IMR-90 (cell line): Measurements from ENCODE around the gene ALOXE3. TPM values are rescaled to one million over a fixed set of nuclear protein-coding genes. Genes with fewer than 3 reads are reported as not detected.

Source experiments
- ATAC-seq: fragments of 200-7000 bp; cut with Tn5 transposase; 2 replicates; pipeline ENCODE4 v1.9.1; 2020; ENCODE audit warnings: low read depth, mild to moderate bottlenecking, moderate library complexity
- BruUV-seq: library from RNA; stranded (reverse); fragments of 400-500 nt; replicated peaks from 2 replicates; lab custom pipeline; 2021; lab: Mats Ljungman, UMichigan
- CTCF ChIA-PET: fragments of 300-600 bp; formaldehyde crosslinking; extraction: SDS; loops from one replicate; lab custom pipeline; 2021; ENCODE audit warnings: antibody characterized with exemption; lab: Yijun Ruan, JAX
- POLR2A ChIA-PET: fragments of 300-600 bp; sonication (Branson Sonifier 250); formaldehyde crosslinking; loops from one replicate; lab custom pipeline; 2022; ENCODE audit warnings: antibody characterized with exemption; ENCODE audit not compliant: unreplicated experiment; lab: Charles Lee
- DNase-seq: peaks from one replicate; pipeline ENCODE4 v3.0.0; 2013
- H2AFZ ChIP-seq: replicated peaks from 2 replicates; pipeline ENCODE3; 2013; ENCODE audit warnings: low read length, mild to moderate bottlenecking; ENCODE audit not compliant: poor library complexity
- H2AK5ac ChIP-seq: 2 replicates; pipeline ENCODE4 v1.6.1; 2013; ENCODE audit warnings: low read depth, low read length, inconsistent platforms
- H2AK9ac ChIP-seq: replicated peaks from 2 replicates; pipeline ENCODE3; 2013; ENCODE audit warnings: mild to moderate bottlenecking, low read depth, low read length, moderate library complexity; ENCODE audit not compliant: poor library complexity
- H2BK120ac ChIP-seq: 2 replicates; pipeline ENCODE4 v1.6.1; 2013; ENCODE audit warnings: low read depth, low read length, inconsistent platforms
- H2BK15ac ChIP-seq: 3 replicates; pipeline ENCODE4 v1.6.1; 2013; ENCODE audit warnings: low read depth, low read length, inconsistent platforms
- H2BK20ac ChIP-seq: 2 replicates; pipeline ENCODE4 v1.6.1; 2013; ENCODE audit warnings: low read depth, mild to moderate bottlenecking, inconsistent platforms, low read length, moderate library complexity
- H2BK5ac ChIP-seq: 2 replicates; pipeline ENCODE4 v1.6.1; 2013; ENCODE audit warnings: mild to moderate bottlenecking, low read depth, low read length, inconsistent platforms; ENCODE audit not compliant: poor library complexity, severe bottlenecking
- H3K14ac ChIP-seq: replicated peaks from 2 replicates; pipeline ENCODE4 v1.6.1; 2013; ENCODE audit warnings: low read depth, low read length, inconsistent platforms
- H3K18ac ChIP-seq: 2 replicates; pipeline ENCODE4 v1.6.1; 2013; ENCODE audit warnings: low read depth, low read length, control low read depth
- H3K23ac ChIP-seq: 2 replicates; pipeline ENCODE4 v1.6.1; 2013; ENCODE audit warnings: low read depth, low read length, inconsistent platforms
- H3K27ac ChIP-seq: 2 replicates; pipeline ENCODE4 v1.5.1; 2013; ENCODE audit warnings: mild to moderate bottlenecking, control low read depth, low read length; ENCODE audit not compliant: insufficient read depth
- H3K27me3 ChIP-seq: 2 replicates; pipeline ENCODE4 v1.6.1; 2013; ENCODE audit warnings: low read length; ENCODE audit not compliant: control insufficient read depth, insufficient read depth
- H3K36me3 ChIP-seq: 2 replicates; pipeline ENCODE4 v1.6.1; 2013; ENCODE audit warnings: low read length, mixed read lengths; ENCODE audit not compliant: control insufficient read depth, insufficient read depth
- H3K4ac ChIP-seq: 2 replicates; pipeline ENCODE4 v1.6.1; 2013; ENCODE audit warnings: low read depth, low read length, inconsistent platforms
- H3K4me1 ChIP-seq: 2 replicates; pipeline ENCODE4 v1.6.1; 2013; ENCODE audit warnings: low read length, mixed read lengths; ENCODE audit not compliant: control insufficient read depth, insufficient read depth
- H3K4me2 ChIP-seq: 2 replicates; pipeline ENCODE4 v1.6.1; 2013; ENCODE audit warnings: low read depth, mild to moderate bottlenecking, control low read depth, low read length, moderate library complexity
- H3K4me3 ChIP-seq: 2 replicates; pipeline ENCODE4 v1.5.1; 2013; ENCODE audit warnings: low read depth, mild to moderate bottlenecking, control low read depth, low read length, moderate library complexity; ENCODE audit not compliant: insufficient read depth
- H3K56ac ChIP-seq: 2 replicates; pipeline ENCODE4 v1.6.1; 2013; ENCODE audit warnings: low read length, inconsistent platforms; ENCODE audit not compliant: insufficient read depth; ENCODE audit errors: extremely low read depth
- H3K79me1 ChIP-seq, 2 experiments: 2 replicates each; pipeline ENCODE4 v1.6.1; 2013; ENCODE audit warnings: low read length in 2 of 2, inconsistent platforms in 1 of 2, low read depth in 1 of 2
- H3K9ac ChIP-seq: 2 replicates; pipeline ENCODE4 v1.6.1; 2013; ENCODE audit warnings: low read depth, low read length, control low read depth
- H3K9me1 ChIP-seq: 2 replicates; pipeline ENCODE4 v1.6.1; 2013; ENCODE audit warnings: low read length, inconsistent platforms; ENCODE audit not compliant: insufficient read depth
- H3K9me3 ChIP-seq: 2 replicates; pipeline ENCODE4 v1.6.1; 2013; ENCODE audit warnings: low read length; ENCODE audit not compliant: control insufficient read depth, insufficient read depth
- H4K20me1 ChIP-seq: 2 replicates; pipeline ENCODE4 v1.6.1; 2013; ENCODE audit warnings: low read length, inconsistent platforms; ENCODE audit not compliant: insufficient read depth
- H4K5ac ChIP-seq: 2 replicates; pipeline ENCODE4 v1.6.1; 2013; ENCODE audit warnings: mild to moderate bottlenecking, low read depth, low read length, control low read depth
- H4K8ac ChIP-seq, 2 experiments: 2 replicates each; pipeline ENCODE4 v1.6.1; 2013; ENCODE audit warnings: low read depth in 2 of 2, low read length in 2 of 2, control low read depth in 1 of 2, inconsistent platforms in 1 of 2
- H4K91ac ChIP-seq: 2 replicates; pipeline ENCODE4 v1.6.1; 2013; ENCODE audit warnings: low read depth, low read length, inconsistent platforms; ENCODE audit not compliant: insufficient read depth
- BHLHE40 ChIP-seq: fragments of 150-350 bp; IDR thresholded peaks from 2 replicates; pipeline ENCODE4 v1.6.1; 2016; ENCODE audit warnings: mild to moderate bottlenecking, low read depth, low read length
- CEBPB ChIP-seq: IDR thresholded peaks from 2 replicates; pipeline ENCODE4 v1.6.1; 2012; ENCODE audit warnings: low read depth, low read length, improper control_type of control experiment
- CHD1 ChIP-seq: IDR thresholded peaks from 2 replicates; pipeline ENCODE4 v1.6.1; 2012; ENCODE audit warnings: low read depth, low read length, improper control_type of control experiment
- FOS ChIP-seq: fragments of 150-350 bp; IDR thresholded peaks from 2 replicates; pipeline ENCODE4 v1.6.1; 2016; ENCODE audit warnings: low read depth, low read length
- MAFK ChIP-seq: IDR thresholded peaks from 2 replicates; pipeline ENCODE4 v1.6.1; 2012; ENCODE audit warnings: low read depth, low read length, improper control_type of control experiment
- MXI1 ChIP-seq: IDR thresholded peaks from 2 replicates; pipeline ENCODE4 v1.6.1; 2012; ENCODE audit warnings: low read depth, mild to moderate bottlenecking, low read length, moderate library complexity, borderline replicate concordance
- NFE2L2 ChIP-seq: fragments of 150-350 bp; IDR thresholded peaks from 2 replicates; pipeline ENCODE4 v1.6.1; 2016; ENCODE audit warnings: low read depth, mild to moderate bottlenecking, low read length
- POLR2A ChIP-seq: IDR thresholded peaks from 2 replicates; pipeline ENCODE4 v1.6.1; 2012; ENCODE audit warnings: mild to moderate bottlenecking, low read depth, low read length
- RAD21 ChIP-seq: IDR thresholded peaks from 2 replicates; pipeline ENCODE4 v1.6.1; 2012; ENCODE audit warnings: low read length, improper control_type of control experiment
- RFX5 ChIP-seq: IDR thresholded peaks from 2 replicates; pipeline ENCODE4 v1.8.0; 2012; ENCODE audit warnings: low read depth, mild to moderate bottlenecking, low read length, moderate library complexity
- SMC3 ChIP-seq: fragments of 150-350 bp; IDR thresholded peaks from 2 replicates; pipeline ENCODE4 v1.6.1; 2016; ENCODE audit warnings: low read depth, mild to moderate bottlenecking, antibody characterized with exemption, low read length, moderate library complexity
- WGBS, 2 experiments: methylation state at CpG; one replicate each; pipeline versions ENCODE4 v1.1.5 to v1.1.7; 2013; ENCODE audit warnings: missing lambda C conversion rate in 2 of 2; ENCODE audit not compliant: insufficient read length in 1 of 2; ENCODE audit errors: extremely low coverage in 2 of 2; 5-methylcytosine and 5-hydroxymethylcytosine counted together
- dilution Hi-C: fragments of 300-500 bp; cut with HindIII; formaldehyde crosslinking; loops from one replicate; pipeline ENCODE4 v1.14.3; 2018; ENCODE audit warnings: low sequenced_read_pairs; ENCODE audit not compliant: unreplicated experiment
- in situ Hi-C: fragments of 300-500 bp; cut with MboI; formaldehyde crosslinking; loops from 3 replicates; pipeline ENCODE4 v1.14.3; 2019; ENCODE audit warnings: low sequenced_read_pairs, inconsistent platforms, mixed read lengths
- intact Hi-C: fragments of 100-400 bp; cut with micrococcal nuclease; formaldehyde crosslinking; loops from 2 replicates; pipeline ENCODE4 v1.10.0; 2022
- polyA plus RNA-seq, 3 experiments: library from polyadenylated mRNA; depleted of rRNA; stranded (reverse); fragments of >200 nt; gene quantifications; 2 replicates each; pipeline ENCODE4 v1.2.3, GENCODE V29; 2012; ENCODE audit warnings: low replicate concordance in 1 of 3
- total RNA-seq: library from RNA; depleted of rRNA; stranded (reverse); fragments of >200 nt; gene quantifications from 2 replicates; pipeline ENCODE4 v1.2.3, GENCODE V29; 2012
- TF ChIP-seq, protein P1 (sequence below): fragments of 150-350 bp; IDR thresholded peaks from 2 replicates; pipeline ENCODE4 v1.6.1; 2017; ENCODE audit warnings: mild to moderate bottlenecking, antibody characterized with exemption, low read length, low read depth
- TF ChIP-seq, protein P2 (sequence below): fragments of 150-350 bp; IDR thresholded peaks from 2 replicates; pipeline ENCODE4 v1.6.1; 2016; ENCODE audit warnings: low read depth, mild to moderate bottlenecking, low read length, moderate library complexity, borderline replicate concordance

Gene ALOXE3
- total and polyA plus RNA-seq, 2 of the 4 experiments (the other 2 are of a cell fraction): under 0.01 to 0.26 TPM

DNA sequence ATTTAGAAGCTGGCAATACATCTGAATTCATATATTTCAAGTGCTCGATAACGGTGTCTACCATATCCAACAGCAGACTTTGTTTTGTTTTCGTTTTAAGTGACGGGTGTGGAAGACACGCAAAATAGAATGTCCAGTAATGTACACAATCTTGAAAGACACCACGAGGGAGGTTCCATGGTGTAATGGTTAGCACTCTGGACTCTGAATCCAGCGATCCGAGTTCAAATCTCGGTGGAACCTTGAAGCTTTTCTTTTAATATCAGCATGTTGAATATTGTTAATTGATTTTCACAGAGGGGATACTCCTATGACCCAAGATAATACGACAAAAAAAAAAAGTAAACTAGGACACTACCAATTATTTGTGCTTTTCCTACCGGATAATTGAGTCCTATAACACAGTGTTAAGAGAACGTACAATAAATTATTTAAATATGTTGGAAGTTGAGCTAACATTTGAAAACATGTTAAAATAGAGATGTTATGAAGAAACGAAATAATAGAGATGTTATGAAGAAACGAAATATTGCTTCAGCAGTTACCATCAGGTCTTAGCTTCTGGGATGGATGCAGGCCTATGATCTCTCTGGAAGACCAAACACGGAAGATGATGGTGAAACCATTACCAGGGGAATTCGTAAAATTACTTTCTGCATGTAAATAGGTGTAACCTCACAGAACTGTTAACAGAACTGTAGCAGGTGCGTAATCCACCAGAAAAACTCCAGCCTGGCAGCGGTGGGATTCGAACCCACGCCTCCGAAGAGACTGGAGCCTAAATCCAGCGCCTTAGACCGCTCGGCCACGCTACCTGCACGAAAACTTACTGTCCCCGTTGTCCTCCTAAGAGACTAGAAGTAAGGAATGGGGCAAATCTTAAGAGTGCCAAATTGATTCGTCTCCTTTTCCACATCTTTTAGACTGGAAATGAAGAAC lies 1.5 kb upstream of the ALOXE3 start:
- WGBS, 2 experiments: no CpG with 5 or more reads among the region's 28 CpGs
- in situ Hi-C loops: loop anchor here (5.0 kb wide), 2 partner anchors 48 to 102 kb away; no protein-coding TSS in a partner anchor
- H3K9ac ChIP-seq: peak overlapping the region; percentile 29; the same call in 1 of the 2 replicates
- TF ChIP-seq FOS: peak; percentile 96
- TF ChIP-seq, protein P1, sequence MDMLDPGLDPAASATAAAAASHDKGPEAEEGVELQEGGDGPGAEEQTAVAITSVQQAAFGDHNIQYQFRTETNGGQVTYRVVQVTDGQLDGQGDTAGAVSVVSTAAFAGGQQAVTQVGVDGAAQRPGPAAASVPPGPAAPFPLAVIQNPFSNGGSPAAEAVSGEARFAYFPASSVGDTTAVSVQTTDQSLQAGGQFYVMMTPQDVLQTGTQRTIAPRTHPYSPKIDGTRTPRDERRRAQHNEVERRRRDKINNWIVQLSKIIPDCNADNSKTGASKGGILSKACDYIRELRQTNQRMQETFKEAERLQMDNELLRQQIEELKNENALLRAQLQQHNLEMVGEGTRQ: no peak
- TF ChIP-seq MXI1: no peak
- TF ChIP-seq CEBPB: peak; percentile 70; the same call in 1 of the 2 replicates
- no peak for TF ChIP-seq NFE2L2
- no peak for TF ChIP-seq RFX5
- TF ChIP-seq, protein P2, sequence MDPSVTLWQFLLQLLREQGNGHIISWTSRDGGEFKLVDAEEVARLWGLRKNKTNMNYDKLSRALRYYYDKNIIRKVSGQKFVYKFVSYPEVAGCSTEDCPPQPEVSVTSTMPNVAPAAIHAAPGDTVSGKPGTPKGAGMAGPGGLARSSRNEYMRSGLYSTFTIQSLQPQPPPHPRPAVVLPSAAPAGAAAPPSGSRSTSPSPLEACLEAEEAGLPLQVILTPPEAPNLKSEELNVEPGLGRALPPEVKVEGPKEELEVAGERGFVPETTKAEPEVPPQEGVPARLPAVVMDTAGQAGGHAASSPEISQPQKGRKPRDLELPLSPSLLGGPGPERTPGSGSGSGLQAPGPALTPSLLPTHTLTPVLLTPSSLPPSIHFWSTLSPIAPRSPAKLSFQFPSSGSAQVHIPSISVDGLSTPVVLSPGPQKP: no peak
- no peak for TF ChIP-seq RAD21
- peak; percentile 70; the same call in 1 of the 2 replicates for TF ChIP-seq CHD1
- no peak for TF ChIP-seq POLR2A
- TF ChIP-seq SMC3: no peak
- TF ChIP-seq BHLHE40: no peak
- TF ChIP-seq MAFK: no peak

More for the DNA sequence above, 1.5 kb upstream of the ALOXE3 start:
- Histone ChIP-seq H3K4me3 (peak overlapping the region; percentile 60; the same call in 1 of the 2 replicates), H3K4me1 (peaks cover 11% of the 10 kb centered on the region), H2AK5ac (no peak overlapping the region), H3K27ac (no peak overlapping the region), H4K20me1 (peaks cover 24% of the 10 kb centered on the region), H3K79me1 (no peaks in the 10 kb centered on the region; a peak in 1 of 4 replicates), H3K18ac (no peak overlapping the region), H2BK5ac (no peak overlapping the region), H3K9me1 (peaks cover 6% of the 10 kb centered on the region), H3K27me3 (peaks cover 17% of the 10 kb centered on the region), H3K23ac (no peak overlapping the region), H2BK15ac (no peak overlapping the region), H3K9me3 (no peaks in the 10 kb centered on the region), H2BK20ac (no peak overlapping the region), H2AK9ac (no peak overlapping the region), H3K4ac (no peak overlapping the region), H4K8ac (no peak overlapping the region), H3K14ac (no peak overlapping the region), H4K5ac (no peak overlapping the region), H3K4me2 (peak overlapping the region; percentile 87), H2AFZ (peak overlapping the region; percentile 92), H4K91ac (no peak overlapping the region), H3K36me3 (no peaks in the 10 kb centered on the region), H2BK120ac (no peak overlapping the region), H3K56ac (no peak overlapping the region)
- no TSS peak for BruUV-seq
- ATAC-seq (peak; percentile 36), DNase-seq (peak; percentile 92)
- CTCF ChIA-PET: interaction anchor here (0.6 to 3.7 kb wide), 20 partner anchors 9 to 615 kb away, joined by 3 to 25 read pairs (median 4); partner anchors contain the start of genes BORCS6, CTC1 and SLC25A35
- intact Hi-C loops: loop anchor here (1.0 to 2.0 kb wide), 4 partner anchors 36 to 102 kb away; no protein-coding TSS in a partner anchor
- POLR2A ChIA-PET: interaction anchor here (0.5 to 1.0 kb wide), 2 partner anchors 53 to 546 kb away, joined by 3 to 4 read pairs (median 4); no protein-coding TSS in a partner anchor
- dilution Hi-C loops: loop anchor here (25.0 kb wide), 1 partner anchor 117 kb away; the partner anchor contains the start of genes CTC1 and PFAS
